Loucy (cell line): ENCODE results near the gene ADGRB3.

ENCODE experiments used
- H2AFZ ChIP-seq: fragments of 200-600 bp; sonication (generic); 2 replicates; pipeline ENCODE4 v1.6.0; 2016; ENCODE audit warnings: antibody characterized with exemption, mild to moderate bottlenecking, low read length, moderate library complexity
- H3F3A ChIP-seq: fragments of 200-600 bp; 2 replicates; pipeline ENCODE4 v1.6.0; 2016; ENCODE audit warnings: antibody characterized with exemption, low read depth, mild to moderate bottlenecking
- H3K27me3 ChIP-seq: fragments of 200-600 bp; sonication (generic); 2 replicates; pipeline ENCODE4 v1.6.1; 2014; ENCODE audit warnings: low read length, mild to moderate bottlenecking; ENCODE audit not compliant: insufficient read depth, poor library complexity, severe bottlenecking
- H3K36me3 ChIP-seq: fragments of 200-600 bp; sonication (generic); 2 replicates; pipeline ENCODE4 v1.6.1; 2016; ENCODE audit warnings: low read length; ENCODE audit not compliant: insufficient read depth
- H3K4me1 ChIP-seq: fragments of 200-600 bp; sonication (generic); 2 replicates; pipeline ENCODE4 v1.5.1; 2014; ENCODE audit warnings: low read length, mild to moderate bottlenecking; ENCODE audit not compliant: insufficient read depth, poor library complexity, severe bottlenecking
- H3K4me2 ChIP-seq: fragments of 200-600 bp; sonication (generic); 2 replicates; pipeline ENCODE4 v1.6.0; 2014; ENCODE audit warnings: antibody characterized with exemption, low read length, low read depth, mild to moderate bottlenecking; ENCODE audit not compliant: poor library complexity, severe bottlenecking
- H3K4me3 ChIP-seq: fragments of 200-600 bp; sonication (generic); 2 replicates; pipeline ENCODE4 v1.5.1; 2014; ENCODE audit warnings: low read length, mild to moderate bottlenecking, mixed read lengths; ENCODE audit not compliant: poor library complexity, severe bottlenecking
- H3K79me2 ChIP-seq: fragments of 200-600 bp; sonication (generic); 2 replicates; pipeline ENCODE4 v1.6.1; 2014; ENCODE audit warnings: low read length; ENCODE audit not compliant: insufficient read depth
- H3K9ac ChIP-seq: fragments of 200-600 bp; sonication (generic); 2 replicates; pipeline ENCODE4 v1.6.0; 2014; ENCODE audit warnings: mild to moderate bottlenecking, low read depth, low read length, moderate library complexity; ENCODE audit not compliant: poor library complexity, severe bottlenecking
- H3K9me2 ChIP-seq: fragments of 200-600 bp; sonication (generic); replicated peaks from 2 replicates; pipeline ENCODE4 v1.6.1; 2016; ENCODE audit warnings: low read depth, low read length, mixed read lengths
- H3K9me3 ChIP-seq: fragments of 200-600 bp; sonication (generic); 2 replicates; pipeline ENCODE4 v1.6.1; 2014; ENCODE audit warnings: mild to moderate bottlenecking, antibody characterized with exemption, low read length, low read depth; ENCODE audit not compliant: insufficient read depth
- H4K20me1 ChIP-seq: fragments of 200-600 bp; sonication (generic); 2 replicates; pipeline ENCODE4 v1.6.0; 2014; ENCODE audit warnings: antibody characterized with exemption, low read length, mild to moderate bottlenecking; ENCODE audit not compliant: insufficient read depth, poor library complexity, severe bottlenecking
- CTCF ChIP-seq: fragments of 200-600 bp; sonication (generic); conservative IDR thresholded peaks from 2 replicates; pipeline ENCODE4 v1.5.1; 2014; ENCODE audit warnings: mild to moderate bottlenecking, antibody characterized with exemption, low read length
- EZH2phosphoT487 ChIP-seq: fragments of 200-600 bp; IDR thresholded peaks from 2 replicates; pipeline ENCODE4 v1.6.1; 2018; ENCODE audit warnings: antibody characterized with exemption, mild to moderate bottlenecking, moderate library complexity, borderline replicate concordance

Gene ADGRB3

GRCh38 chr6:68760485-68760884, 125.4 kb downstream of the ADGRB3 start:
- TF ChIP-seq CTCF (no peak), EZH2phosphoT487 (no peak)
- Histone ChIP-seq H2AFZ (no peak overlapping the region), H3F3A (no peaks in the 10 kb centered on the region), H3K4me2 (no peak overlapping the region), H4K20me1 (no peaks in the 10 kb centered on the region), H3K9ac (no peak overlapping the region), H3K4me1 (no peaks in the 10 kb centered on the region), H3K9me3 (no peaks in the 10 kb centered on the region), H3K9me2 (no peaks in the 10 kb centered on the region), H3K4me3 (no peak overlapping the region), H3K79me2 (no peaks in the 10 kb centered on the region), H3K36me3 (no peaks in the 10 kb centered on the region), H3K27me3 (no peaks in the 10 kb centered on the region)

GRCh38 chr6:68760941-68761676, 126.0 kb downstream of the ADGRB3 start:
- Histone ChIP-seq H2AFZ (no peak overlapping the region), H3K79me2 (no peaks in the 10 kb centered on the region)

GRCh38 chr6:68761985-68762384, 126.9 kb downstream of the ADGRB3 start:
- Histone ChIP-seq H3K79me2 (no peaks in the 10 kb centered on the region), H3K27me3 (no peaks in the 10 kb centered on the region), H3K4me2 (no peak overlapping the region), H3K9ac (no peak overlapping the region), H4K20me1 (no peaks in the 10 kb centered on the region), H3K36me3 (no peaks in the 10 kb centered on the region), H3K9me2 (no peaks in the 10 kb centered on the region), H3K9me3 (no peaks in the 10 kb centered on the region), H3F3A (no peaks in the 10 kb centered on the region), H3K4me3 (no peak overlapping the region), H2AFZ (no peak overlapping the region), H3K4me1 (no peaks in the 10 kb centered on the region)
- no peak for TF ChIP-seq EZH2phosphoT487
- TF ChIP-seq CTCF: no peak

More at GRCh38 chr6:68760941-68761676, 126.0 kb downstream of the ADGRB3 start:
- Histone ChIP-seq H3K9me2 (no peaks in the 10 kb centered on the region), H4K20me1 (no peaks in the 10 kb centered on the region), H3K9ac (no peak overlapping the region), H3K9me3 (no peaks in the 10 kb centered on the region), H3K36me3 (no peaks in the 10 kb centered on the region), H3K4me2 (no peak overlapping the region), H3K4me3 (no peak overlapping the region), H3K27me3 (no peaks in the 10 kb centered on the region), H3F3A (no peaks in the 10 kb centered on the region), H3K4me1 (no peaks in the 10 kb centered on the region)
- TF ChIP-seq CTCF: no peak
- no peak for TF ChIP-seq EZH2phosphoT487
